ENCODE data around the gene DPYSL3.

Gene DPYSL3

DNA sequence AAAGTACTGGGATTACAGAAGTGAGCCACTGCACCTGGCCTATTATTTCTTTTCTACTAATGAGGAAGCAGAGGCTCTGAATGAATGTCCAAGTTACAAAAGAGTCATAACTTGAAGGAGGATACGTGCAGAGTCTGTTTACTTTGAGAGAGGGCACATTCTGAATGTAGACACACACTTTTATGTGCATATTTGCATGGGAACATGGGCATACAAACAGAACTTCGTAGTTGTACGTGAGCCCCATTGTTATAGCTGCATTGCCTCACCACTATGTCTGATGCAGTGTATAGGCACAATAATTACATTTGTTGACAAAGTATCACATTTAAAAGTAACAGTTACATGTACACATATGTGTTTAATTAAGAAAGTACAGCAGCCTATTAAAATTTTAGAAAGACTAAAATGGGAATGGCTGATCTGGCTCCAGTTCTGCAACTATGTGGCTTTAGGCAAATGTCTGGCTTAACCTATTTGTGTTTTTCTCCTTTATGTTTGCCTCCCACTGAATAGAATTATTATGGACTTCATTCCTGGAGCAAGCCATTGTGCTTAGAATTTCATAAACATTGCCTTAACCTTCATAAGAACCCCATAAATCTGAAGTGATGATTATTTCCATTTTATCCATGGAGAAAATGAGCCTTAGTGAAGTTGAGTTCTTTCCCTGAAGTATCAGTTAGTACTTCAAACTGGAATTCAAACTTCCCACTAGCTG is 3.0 kb upstream of the DPYSL3 start:
- no peak for DNase-seq (ENCODE audit: low spot score)

DNA sequence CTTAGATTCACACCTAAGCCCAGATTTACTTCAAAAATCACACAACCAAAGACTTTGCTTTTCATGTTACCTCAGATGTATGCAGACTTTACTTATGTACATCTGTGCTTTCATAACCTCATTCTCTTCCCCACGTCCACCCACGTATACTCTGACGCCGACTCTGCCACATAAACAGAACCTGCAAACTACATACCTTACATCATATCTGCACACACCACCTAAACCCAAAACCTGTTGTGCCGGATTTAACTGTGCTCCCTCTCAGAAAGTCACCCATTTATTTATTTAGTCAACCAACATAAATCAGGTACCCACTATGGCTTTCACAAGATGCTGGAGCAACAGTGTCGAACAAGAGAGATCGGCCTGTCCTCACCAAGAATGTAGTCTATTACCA is 1.0 kb upstream of the DPYSL3 start:
- no peak for DNase-seq (ENCODE audit: low spot score)

DNA sequence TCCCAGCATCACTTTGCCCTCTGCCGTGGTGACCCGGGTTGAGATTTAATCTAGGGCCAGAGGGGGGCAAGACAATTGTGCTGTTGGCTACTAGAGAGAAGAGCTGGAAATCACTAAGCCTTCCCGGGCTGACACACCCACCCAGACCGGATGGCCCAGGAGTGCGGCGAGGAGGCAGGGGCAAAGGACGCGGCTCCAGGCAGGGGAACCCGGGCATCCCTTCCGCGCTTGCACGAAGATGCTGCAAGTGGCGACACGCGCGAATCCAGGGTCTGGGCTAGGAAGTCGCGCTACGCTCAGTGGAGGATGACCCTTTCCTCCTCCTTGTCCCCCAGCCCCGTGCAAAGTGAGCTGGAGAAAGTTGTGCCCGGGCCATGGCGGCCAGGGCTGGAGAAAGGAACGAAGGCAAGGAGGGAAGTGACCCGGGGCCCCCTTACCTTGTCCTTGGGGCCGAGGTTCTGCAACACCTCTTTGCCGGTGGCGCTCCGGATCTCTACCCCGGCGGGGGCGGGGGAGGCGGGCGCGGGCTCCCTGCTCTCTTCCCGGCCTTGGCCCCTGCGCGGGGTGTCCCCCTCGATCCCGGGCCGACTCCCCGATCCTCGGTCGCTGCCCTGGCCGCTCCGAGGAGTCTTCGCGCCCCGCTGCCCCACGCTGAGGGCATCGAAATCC is 693 bp downstream of the DPYSL3 start:
- DNase-seq (ENCODE audit: low spot score) = no peak

DNA sequence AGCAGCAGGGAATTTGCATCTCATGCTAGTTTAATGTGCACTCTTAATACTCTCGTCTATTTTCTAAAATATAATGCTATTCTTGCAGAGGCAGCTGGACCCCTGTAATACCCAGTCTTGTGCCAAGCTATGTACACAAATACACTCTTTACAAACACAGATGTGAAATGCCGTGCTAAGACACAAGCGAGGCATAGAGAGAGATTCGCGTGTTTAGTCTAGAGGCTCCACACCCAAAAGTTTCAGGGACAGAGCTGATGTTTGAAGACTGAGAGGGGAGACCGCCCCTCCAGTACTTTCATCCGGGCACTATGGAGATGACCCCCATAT is 1.2 kb downstream of the DPYSL3 start:
- no peak for DNase-seq (ENCODE audit: low spot score)

DNA sequence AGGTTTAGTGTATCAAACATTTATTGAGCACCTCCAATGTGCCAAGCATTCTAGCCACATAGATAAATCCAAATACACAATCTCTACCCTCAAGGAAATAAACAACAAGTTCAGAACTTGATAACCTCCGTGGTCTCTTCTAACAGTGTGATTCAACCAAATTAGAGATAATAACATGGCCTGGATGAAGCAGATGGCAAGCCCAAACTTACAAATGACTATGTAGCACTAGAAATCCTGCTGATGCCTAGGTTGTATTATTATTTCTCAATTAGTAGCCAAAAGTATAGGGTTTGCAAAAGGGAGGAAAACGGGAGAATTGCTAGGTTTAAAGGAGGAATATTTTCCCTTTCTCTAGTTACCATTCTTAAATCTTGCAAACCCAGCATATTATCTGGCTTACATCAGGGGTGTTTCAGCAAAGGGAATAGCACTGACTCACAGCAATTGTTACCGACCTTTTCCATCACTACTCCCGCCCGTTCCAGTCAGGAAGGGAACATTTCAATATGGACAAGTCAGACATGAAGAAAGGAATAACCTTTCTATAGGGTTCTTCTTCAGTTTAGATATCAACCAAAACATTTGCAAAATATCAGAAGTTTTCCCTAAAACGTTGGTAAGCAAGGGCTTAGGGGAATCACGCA is 2.3 kb downstream of the DPYSL3 start:
- no peak for DNase-seq (ENCODE audit: low spot score)

DNA sequence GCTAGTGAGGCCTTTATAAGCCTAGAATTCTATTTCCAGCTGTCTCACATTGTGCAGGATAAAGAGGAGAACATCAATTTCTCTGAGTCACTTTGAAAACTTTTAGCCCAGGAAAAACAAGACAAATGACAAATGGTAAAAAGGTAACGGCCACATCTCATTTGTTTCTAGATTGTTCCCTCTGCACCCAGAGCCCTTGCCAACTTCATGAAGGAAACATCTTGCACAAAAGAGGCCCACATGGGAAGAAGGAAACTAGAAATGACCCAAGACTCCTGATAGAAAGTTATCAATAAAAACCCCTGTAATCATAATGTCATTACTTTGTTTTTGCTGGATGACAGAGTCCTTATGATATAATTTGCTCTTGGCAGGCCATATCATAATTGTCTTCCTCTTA is 5.3 kb downstream of the DPYSL3 start:
- DNase-seq (ENCODE audit: low spot score) = no peak

DNA sequence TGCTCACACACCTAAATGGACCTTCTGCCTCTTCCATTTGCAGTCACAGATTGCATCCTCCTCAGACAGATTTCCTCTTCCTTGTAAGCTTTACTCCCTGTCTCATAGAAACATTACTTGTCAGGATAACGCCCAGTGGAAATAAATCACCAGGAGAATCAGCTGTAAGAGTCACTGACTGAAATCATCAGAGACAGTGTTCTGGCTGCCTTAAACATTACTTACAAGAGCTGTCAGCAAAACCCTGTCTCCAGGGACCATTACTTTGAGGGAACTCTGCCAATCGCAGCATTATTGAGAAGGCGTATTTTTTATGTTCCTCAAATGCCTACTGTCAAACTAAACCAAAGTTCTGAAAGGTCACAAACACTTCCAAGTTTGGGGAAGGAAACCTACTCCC is 5.9 kb downstream of the DPYSL3 start:
- DNase-seq (ENCODE audit: low spot score) = no peak

DNA sequence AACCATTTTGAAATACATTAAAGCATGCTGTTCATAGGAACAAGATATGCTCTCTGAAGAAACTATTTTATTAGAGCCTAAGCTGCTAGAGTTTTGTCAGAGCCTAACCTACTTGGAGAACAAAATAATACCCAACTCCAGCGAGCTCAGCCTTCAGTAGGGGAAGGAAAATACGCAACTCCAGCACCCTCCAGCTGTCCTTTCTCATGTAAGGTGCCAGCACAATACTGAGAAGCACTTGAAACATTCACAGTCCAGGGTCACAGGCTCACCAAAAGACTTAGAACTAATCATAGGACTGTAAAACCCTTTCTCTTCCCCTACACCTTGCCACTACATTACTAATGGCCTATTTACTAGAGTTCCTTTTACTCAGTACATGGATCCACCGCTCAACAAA is 18.9 kb downstream of the DPYSL3 start:
- DNase-seq (ENCODE audit: low spot score) = no peak

DNA sequence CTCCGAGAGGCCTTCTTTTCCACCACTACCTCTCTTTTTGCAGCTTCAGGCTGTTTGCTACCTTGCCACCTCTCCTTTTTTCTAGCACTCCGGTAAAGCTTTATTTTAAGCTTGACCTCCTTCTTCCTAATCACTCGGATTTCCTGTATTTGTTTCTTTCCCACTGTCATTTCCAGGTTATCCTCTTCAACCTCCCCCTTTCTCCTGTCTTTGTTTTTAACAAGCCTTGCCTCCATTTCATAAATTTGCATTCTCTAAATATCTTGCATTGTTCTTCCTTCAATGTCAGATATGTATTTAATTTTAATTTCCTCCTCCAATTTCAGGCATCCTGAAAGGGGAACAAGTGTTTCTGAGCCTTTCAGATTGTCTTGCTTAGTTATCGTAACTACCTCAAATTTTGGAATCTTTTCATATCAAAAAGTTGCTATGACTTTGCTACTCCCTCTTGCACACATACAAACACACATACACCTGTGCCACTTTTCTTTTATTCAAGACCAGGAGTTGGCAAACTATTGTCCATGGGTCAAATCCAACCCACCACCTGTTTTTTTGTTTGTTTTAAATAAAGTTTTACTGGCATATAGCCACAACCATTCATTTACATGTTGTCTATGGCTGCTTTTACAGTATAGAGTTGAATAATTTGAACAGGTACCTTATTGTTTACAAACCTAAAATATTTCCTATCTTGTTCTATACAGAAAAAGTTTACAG is 22.7 kb downstream of the DPYSL3 start:
- no peak for DNase-seq (ENCODE audit: low spot score)

DNA sequence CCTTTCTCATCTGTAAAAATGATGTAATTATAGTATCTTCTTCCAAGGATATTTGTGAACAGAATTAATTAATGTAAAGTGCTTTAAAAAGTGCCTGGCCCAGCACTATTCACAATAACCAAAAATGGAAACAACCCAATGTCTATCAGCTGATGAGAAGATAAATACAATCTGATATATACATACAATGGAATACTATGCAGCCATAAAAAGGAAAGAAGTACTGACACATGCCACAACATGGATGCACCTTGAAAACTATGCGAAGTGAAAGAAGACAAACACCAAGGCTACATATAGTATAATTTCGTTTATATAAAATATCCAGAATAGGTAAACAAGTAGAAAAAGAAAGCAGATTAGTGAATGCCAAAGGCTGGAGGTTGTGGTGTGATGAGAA is 24.1 kb downstream of the DPYSL3 start:
- DNase-seq (ENCODE audit: low spot score) = no peak

DNA sequence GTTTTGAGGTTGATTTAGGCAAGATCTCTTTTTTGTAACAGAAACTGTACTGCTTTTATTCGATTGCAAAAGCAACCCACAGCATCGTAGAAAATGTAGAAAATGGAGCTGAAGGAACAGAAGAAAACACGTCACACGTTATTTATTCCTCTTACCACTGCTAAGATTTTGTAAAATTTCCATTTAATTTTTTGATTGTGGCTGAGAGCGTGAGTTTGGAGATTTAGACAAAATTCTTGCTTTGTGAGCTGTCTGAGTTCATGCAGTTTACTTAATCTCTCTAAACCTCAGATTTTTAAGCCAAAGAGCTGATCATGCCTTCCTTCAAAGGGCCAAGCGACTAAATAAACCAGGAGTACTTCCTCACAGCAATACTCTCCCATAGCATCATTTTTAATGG is 24.8 kb downstream of the DPYSL3 start:
- DNase-seq (ENCODE audit: low spot score) = no peak

DNA sequence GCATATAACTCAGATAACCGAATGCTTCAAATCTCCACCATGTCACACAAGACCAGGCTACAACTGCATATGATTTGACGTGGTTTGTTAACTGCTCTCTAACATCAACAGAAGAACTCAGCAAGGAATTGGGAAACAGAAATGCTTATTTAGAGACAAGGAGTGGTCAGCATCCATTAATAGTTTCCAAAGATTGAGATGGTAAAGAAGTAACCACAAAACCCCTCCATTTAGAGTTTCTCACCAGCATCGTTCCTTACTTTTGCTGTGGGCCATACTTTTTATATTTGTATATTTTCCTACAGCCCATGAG is 25.2 kb downstream of the DPYSL3 start:
- DNase-seq (ENCODE audit: low spot score) = no peak

DNA sequence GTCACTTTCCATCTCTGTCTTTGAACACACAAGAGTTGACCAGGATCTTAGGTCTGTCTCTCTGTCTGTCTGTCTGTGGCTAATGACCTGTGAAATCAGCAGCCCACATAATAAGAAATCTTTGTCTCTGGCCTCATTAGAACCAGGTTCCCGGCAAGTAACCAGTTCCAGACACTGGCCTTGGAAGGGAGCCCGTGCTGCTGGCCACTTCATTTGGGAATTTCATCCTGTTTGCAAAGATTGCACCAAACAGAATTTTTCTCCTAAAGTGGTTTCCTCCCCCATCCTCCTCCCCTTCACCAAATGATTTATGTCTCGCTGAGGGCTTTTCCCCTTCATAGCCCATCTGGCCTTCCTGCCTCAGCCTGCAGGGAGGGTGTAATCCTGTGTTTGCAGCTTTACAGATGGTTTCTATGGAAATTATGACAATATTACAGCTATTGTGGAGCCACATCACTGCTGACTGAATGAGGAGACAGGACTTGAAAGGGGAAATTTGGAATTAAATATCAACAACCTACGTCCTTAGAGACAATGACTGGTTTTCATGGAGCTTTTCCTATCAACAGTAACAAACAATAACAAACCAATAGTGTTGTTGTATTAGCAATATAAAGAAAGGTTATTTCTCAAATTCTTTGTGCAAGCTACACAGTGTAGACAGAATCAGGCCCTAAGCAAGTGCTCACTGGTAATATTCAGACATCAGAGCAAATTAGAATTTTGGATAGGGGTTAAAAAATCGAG is 25.7 kb downstream of the DPYSL3 start:
- no peak for DNase-seq (ENCODE audit: low spot score)

DNA sequence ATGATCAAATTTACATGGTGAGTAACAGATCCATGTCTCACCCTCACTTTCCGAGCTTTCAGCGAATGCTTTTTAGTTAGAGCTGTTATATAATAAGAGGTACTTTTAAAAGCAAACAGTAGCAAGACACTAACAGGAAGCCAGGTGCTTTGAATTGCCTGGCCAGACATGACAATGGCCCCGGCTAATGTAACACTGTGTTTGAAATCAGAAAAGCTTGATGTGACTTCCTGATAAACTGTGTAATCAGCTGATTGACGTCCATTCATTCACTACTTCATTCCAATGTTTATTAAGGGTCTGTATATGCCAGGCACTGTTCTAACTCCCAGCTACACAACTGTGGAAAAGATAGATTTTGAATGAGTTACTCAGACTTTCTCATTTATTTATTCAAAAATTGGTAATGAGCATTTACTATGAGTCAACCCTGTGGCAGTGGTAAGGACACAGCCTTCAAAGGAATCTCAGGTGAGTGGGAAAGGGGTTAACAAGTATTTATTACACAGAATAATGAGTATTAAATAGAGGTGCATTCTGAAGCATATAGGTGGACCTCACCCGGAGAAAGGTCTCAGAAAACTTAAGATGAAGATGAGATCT is 26.6 kb downstream of the DPYSL3 start:
- DNase-seq (ENCODE audit: low spot score) = no peak

DNA sequence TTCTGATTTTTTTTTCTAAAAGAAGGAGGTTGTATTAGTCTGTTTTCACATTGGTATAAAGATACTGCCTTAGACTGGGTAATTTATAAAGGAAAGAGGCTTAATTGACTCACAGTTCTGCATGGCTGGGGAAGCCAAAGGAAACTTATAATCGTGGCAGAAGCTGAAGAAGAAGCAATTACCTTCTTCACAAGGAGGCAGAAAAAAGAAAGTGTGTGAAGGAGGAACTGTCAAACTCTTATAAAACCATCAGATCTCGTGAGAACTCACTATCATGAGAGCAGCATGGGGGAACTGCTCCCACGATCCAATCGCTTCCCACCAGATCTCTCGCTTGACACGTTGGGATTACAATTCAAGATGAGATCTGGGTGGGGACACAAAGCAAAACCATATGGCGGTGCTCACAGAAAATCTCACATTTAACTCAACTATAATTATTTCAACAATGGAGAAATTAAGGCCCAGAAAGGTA is 27.1 kb downstream of the DPYSL3 start:
- no peak for DNase-seq (ENCODE audit: low spot score)

DNA sequence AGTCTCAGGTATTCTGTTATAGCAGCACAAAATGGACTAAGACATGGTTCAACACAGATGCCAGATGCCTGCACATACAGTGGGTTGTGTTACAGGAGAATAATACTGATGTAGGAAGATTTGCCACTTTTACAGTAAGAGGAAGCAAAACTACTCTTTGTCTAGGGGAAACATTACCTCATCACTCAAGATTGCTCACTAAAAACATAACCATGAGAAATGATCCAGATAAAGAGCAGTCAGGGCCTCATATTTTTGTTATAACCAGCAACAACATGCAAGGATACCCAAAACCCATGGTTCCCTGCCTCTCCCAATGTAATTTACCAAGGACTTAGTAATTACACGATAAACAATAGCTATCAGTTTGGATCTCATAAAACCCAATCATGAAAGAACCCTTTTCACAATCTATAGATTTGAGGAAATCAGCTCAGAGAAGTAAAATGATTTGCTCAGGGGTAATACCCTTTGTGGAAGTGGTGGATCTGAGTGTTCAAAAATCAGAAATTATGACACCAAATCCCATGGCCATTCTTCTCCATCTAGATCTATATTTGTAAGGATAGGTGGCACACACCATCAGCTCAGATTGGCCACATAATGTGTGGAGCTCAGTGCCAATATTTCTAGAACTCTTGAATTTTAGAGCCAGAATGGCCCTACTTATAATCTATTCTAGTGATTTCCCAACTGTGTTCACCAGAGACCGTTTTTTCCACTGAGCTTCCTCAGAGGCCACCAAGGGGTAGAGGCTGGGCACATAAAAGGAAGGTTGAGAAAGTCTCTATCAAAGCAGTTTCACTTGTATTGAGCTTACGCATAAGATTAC is 27.8 kb downstream of the DPYSL3 start:
- no peak for DNase-seq (ENCODE audit: low spot score)

DNA sequence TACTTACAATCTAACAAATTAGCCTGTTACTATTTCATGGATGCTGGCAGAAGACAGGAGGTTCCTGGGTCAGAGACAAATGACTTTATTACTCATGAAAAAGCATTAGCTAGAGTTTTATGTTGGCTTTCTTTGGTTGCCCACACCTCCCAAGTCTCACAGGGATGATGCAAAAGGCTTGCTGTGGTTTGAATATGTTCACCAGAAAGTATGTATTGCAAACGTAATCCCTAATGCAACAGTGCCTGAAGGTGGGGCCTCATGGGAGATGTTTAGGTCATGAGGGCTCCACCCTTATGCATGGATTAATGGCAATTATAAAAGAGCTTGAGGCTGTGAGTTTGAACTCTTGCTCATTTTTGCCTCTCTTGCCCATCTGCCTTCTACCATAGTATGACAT is 28.5 kb downstream of the DPYSL3 start:
- DNase-seq (ENCODE audit: low spot score) = no peak

DNA sequence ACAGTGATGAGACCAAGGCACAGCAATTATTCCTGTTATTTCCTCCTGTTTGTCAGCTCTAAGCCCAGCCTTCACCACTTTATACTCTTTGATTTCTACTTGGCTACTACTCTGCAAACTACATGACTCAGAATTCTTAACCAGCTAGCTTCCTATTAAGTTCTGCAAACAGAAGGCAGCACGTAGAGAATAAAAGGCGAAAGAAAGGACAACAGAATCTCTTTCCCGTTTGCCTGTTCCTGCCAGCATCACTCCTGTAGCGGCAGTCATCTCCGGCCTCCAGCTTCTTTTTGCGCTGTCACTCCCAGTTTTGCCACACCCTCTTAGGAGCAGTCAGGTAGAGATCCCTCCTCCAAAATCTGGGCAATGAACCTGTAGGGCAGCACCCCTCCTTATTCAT is 29.9 kb downstream of the DPYSL3 start:
- DNase-seq (ENCODE audit: low spot score) = no peak

DNA sequence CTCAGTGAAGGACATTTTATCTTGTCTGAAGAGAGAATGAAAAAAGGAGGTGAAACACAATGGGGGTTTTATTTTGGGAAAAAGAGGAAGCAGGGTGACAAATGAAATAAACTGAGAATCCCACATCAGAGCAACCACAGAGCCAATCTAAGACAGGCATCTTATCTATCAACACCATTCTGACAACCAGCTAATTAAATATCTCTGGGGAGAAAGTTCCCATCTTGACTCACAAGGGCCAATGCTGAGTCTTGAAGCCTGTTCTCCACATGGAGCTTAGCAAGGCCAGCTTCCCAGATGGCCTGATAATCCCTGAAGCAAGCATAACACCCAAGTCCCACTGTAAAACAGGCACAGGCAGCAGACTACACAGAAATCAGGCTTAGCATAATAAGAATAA is 30.4 kb downstream of the DPYSL3 start:
- no peak for DNase-seq (ENCODE audit: low spot score)

DNA sequence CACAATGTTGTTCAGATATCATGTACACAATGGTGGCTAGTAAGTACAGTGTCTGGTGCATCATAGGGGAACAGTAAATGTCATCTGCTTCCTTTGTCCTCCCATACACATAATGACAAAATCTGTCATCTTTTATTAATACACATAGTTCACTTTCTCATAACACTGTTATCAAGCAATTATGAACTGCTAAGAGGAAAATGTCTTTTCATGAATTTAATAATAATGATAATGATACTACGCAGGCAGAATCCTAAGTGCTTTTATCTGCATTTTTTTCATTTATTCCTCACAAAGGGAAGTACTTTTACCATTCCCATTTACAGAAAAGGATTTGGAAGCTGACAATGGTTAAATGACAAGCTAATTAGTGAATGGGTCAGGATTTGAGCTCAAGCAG is 35.7 kb downstream of the DPYSL3 start:
- no peak for DNase-seq (ENCODE audit: low spot score)
